Breast epithelium (tissue), 3 donors: ENCODE measurements around the gene RDH11.

ENCODE experiments used
- CTCF ChIP-seq, 3 donors: fragments of 450-650 bp; IDR thresholded peaks; one replicate each; pipeline ENCODE4 v1.5.1; 2016 to 2017; ENCODE audit warnings: antibody characterized with exemption in 3 of 3, mild to moderate bottlenecking in 3 of 3, moderate library complexity in 3 of 3
- POLR2AphosphoS5 ChIP-seq, 3 donors: sonication (generic); formaldehyde crosslinking; IDR thresholded peaks; one replicate each; pipeline ENCODE4 v1.6.1; 2017; ENCODE audit warnings: antibody characterized with exemption in 3 of 3

DNA sequence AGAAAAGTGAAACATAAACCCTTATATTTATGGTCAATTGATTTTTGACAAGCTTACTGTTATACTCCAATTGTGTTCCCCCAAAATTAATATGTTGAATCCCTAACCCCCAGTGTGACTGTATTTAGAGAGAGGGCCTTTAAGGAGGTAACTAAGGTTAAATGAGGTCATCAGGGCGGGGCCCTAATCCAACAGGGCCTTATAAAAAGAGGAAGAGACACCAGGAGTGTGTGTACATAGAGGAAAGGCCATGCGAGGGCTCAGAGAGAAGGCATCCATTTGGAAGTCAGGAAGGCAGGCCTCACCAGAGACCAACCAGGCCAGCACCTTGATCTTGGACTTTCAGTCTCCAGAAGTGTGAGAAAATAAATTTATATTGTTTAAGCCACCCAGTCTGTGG is 14.6 kb downstream of the RDH11 start:
- TF ChIP-seq POLR2AphosphoS5 (IDR thresholded peaks at IDR 0.05) = no peak
- no peak for TF ChIP-seq CTCF (IDR thresholded peaks at IDR 0.05)
